GM08714 (cell line): ENCODE measurements around the gene FZD7.

Experiments
- H3K4me3 ChIP-seq: fragments of 200-500 bp; sonication (Bioruptor generic); 2 replicates; pipeline ENCODE4 v1.5.1; 2014; ENCODE audit warnings: mild to moderate bottlenecking, low read length, inconsistent platforms
- ZNF274 ChIP-seq: IDR thresholded peaks from 2 replicates; pipeline ENCODE4 v1.6.1; 2012; ENCODE audit warnings: mild to moderate bottlenecking, low read depth, low read length

The FZD7 gene

DNA sequence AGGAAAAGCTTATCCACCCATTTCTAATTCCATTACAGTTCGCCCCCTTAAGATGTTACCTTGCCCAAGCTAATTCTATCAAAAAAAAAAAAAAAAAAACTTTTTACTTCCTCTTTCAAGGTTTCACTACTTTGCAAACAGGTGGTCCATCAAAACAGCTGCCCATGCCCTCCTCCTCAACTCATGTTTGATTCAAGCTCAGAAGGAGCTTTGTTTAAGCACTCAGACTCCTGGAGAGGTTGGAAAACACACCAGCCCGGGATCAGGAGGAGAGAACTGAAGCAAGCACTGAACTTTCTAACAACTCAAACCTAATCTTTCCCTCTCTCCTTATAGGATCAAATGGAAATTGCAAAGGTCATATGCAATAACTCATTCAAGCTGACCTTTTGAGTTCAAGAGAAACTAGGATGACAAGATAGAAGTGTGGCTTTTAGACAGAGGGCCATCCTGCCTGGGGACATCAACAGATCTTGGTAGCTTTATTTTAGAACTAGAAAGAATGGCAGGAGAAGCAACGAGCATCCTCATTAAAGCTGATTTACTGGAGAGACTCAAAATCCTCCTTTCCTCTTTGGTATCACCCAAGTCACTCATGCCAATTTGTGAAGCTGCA is 28.3 kb upstream of the FZD7 start:
- no peak overlapping the region for H3K4me3 ChIP-seq
- no peak for TF ChIP-seq ZNF274

DNA sequence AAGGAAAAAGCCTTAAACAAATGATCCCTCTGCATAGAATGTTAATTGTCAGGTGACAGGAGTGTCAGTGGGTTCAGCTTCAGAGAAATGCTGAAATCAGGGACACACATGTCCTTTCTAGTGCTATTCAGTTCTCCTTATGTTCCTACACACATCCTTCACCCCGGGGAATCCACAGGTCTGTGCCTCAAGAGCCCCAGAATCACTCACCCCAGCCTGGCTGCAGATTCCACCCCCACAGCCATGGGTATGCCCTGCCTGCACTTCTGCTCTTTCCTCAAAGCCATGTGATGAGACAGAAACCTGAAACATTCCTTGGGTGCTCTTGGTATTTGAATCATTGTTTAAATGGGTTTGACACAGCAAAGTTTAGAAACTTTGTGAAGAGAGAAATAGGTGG is 27.4 kb upstream of the FZD7 start:
- H3K4me3 ChIP-seq, result no peak overlapping the region
- no peak for TF ChIP-seq ZNF274

DNA sequence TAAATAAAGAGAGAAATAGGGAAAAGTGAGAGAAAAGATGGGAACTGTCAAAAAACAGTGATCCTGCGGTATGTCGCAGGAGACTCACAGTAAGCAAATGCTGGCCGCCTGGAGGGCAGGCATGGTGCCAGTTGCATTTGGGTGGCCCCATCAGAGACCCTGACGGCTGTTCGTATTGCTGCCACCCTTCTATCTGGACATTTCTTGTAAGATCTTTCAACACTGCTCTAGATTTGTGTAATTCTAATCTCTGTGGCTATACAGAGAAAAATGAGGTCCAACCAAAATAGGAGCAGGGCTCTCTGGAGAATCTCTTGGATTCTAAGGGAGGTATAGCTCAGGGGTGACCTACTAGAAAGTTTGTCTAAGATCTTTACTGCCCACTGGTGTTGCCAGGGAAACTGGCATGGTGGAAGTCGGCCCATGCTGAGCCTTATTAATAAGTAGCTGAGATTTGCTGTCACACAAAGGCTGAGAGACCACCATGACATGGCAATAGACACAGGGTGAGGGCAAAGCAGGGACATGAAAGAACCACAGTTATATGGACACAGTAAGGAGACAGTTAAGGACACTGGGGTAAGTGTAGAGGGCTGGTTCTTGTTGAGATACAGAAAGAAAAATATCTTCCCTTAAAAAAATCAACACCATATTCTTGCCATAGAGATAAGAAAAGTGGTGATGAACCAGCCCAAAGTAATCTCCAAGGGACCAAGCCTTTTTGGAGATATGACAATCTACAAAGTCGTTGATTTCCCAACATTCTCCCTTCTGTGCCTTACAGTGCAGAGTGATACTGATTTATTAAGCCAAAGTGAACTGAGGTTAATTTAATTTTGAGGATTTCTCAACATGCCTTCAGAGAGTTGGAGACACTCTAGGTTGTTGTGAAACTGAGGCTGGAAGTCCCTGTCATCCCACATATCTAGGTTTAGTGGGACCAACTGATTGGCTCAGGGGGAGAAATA is 26.4 kb upstream of the FZD7 start:
- no peak for TF ChIP-seq ZNF274
- no peak overlapping the region for H3K4me3 ChIP-seq

DNA sequence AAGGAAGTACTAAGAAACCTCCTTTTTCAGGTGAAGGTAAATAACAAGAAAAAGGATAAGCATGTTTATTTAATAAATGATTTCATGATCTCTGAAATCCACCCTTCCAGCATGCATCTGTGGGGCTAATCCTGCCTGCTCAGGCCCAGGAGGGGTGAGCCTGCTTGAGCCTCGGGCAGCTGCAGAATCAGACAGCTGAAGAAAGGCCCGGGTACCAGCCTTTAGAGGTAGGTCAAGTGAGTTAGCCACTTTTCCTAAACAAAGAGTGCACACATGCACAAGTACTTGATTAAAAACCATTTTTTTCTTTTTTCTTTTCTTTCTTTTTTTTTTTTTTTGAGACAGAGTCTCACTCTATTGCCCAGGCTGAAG is 25.7 kb upstream of the FZD7 start:
- H3K4me3 ChIP-seq, result no peak overlapping the region
- TF ChIP-seq ZNF274, result no peak

DNA sequence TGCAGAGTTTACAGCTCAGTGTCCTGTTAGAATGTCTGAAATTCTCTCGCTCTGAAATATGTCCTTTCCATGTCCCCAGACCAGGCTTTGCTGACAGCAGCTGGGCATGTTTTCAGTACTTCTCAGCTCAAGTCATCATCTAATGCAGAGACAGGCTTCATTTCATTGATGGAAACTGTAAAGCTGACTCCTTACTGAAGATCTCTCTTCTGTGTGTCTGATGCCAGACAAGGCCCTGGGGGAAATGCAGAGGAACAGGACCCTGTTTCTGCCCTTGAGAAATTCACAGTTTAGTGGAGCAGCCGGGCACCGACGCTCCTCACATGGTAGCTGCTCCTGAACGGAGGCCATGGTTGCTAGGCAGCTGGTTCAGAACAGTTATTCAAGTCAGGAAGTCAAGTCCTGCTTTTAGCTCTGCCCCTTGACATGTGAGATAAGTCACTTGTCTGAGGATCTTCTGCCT is 24.6 kb upstream of the FZD7 start:
- no peak for TF ChIP-seq ZNF274
- no peak overlapping the region for H3K4me3 ChIP-seq

DNA sequence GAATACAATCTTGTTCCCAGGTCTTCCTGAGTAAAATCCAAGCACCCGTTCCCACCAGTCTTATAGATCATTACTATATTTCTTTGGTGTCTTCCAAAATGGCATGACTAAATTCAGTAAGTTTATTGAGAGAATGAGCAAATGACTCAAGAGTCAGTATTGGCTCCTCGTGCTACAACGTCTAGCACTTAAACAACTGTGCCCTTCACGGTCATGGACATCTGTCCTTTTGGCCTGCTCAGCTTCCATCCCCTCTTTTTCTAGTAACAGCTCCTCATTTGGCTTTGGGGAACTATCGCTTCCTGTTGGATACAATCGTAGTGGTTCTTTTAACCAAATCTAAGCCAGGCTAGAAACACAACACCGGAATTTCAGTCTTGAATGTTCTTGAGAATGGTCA is 24.1 kb upstream of the FZD7 start:
- H3K4me3 ChIP-seq, result no peak overlapping the region
- no peak for TF ChIP-seq ZNF274

DNA sequence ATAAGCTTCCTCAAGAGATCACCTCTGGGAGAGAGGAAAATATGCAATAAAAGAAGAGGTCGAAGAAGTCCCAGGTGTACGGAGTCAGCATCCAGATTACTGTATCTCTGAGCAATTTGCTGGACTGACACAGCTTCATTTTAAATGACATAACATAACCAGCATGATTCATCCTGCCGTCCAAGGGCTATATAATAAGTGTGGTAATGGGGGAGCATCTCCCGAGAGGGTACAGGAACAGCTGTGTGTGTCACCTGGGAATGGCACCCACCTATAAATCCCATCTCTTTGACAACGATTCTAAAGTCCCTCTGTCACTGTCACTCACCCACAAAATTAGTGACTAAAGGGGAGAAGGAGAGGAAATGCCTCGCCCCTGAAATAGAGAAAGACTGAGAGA is 19.3 kb upstream of the FZD7 start:
- no peak overlapping the region for H3K4me3 ChIP-seq
- TF ChIP-seq ZNF274, result no peak

DNA sequence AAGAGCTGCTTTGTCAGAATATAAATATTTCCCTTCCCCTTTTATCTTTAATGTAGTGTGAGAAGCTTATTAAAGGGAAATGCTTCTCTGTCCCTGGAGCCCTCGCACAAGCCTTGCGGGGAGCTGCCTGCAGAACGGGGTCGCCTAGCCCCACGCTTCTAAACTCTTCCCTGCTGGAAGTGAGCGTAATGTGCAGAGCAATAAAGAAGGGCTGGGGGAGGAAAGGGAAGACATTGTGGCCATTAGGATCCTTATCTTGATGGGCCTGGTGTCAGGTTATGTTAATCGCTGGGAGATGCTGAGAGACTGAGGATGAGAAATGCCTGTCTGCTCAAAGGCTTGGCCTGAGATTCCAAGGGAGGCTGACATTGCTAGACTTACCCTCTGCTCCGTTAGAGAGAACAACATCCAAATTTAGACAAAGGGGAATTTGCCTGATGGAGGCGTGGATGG is 18.9 kb upstream of the FZD7 start:
- TF ChIP-seq ZNF274, result no peak
- no peak overlapping the region for H3K4me3 ChIP-seq

DNA sequence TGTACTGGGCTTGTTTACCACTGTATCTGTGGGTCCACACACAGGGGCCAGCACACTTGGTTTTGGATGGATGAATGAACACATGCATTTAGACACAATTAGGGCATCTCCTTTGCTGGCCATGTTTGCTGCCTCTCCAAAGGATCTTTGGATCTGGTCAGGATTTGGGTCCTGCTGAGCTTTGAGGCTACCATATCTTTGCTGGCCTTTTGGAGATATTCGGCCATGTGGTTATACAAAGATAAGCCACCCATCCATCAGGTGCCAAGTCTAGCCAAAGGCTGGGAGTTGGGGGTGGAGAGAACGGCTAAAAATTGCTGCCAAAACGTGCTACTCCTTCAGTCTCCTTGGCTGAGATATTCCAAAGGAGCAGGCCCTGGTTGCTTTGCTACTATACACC is 18.2 kb upstream of the FZD7 start:
- H3K4me3 ChIP-seq, result no peak overlapping the region
- TF ChIP-seq ZNF274, result no peak

DNA sequence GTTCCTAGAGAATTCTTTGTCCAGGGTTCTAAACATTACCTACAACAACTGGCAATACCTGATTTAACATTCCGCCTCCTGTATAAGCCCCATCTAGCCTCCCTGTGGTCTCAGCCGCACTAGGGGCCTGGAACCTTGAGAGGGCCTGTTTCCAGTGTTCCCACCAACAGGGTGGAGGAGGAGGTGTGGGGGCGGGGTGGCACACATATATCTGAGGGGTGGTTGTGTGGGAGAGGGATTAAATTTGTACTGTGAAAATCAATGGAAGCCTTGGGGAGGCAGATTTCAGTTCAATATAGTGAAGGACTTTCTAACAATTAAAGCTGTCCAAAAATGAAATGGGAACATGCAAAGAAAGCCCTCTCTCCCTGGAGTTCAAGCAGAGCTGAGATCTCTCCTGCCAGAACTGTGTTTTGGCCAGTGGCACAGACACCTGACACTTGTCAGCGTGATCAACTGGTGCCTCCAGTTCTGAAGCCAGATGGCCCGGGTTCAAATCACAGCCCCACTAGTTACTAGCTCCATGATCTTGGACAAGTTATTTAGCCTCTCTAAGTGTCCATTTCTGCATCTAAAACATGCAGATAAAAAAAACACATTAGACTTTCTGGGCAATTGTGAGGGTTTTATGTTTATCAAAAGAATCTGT is 17.0 kb upstream of the FZD7 start:
- TF ChIP-seq ZNF274, result no peak
- no peak overlapping the region for H3K4me3 ChIP-seq

DNA sequence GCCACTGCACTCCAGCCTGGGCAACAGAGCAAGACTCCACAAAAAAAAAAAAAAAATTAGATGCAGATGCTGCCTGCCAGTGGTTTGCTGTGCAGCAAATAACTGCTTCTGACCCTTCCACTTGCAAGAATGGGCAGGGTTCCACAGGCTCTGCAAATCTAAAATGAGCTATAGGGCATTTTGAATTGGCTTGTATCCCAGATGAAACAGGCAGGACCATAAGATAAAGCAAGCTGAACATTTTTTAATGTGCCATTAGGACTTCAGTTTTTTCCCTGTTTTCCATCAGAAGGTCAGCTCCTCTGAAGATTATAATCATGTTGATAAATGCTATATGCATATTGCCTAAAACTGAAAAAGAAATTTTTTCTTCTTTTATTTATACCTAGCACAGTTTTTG is 15.7 kb upstream of the FZD7 start:
- H3K4me3 ChIP-seq, result no peak overlapping the region
- no peak for TF ChIP-seq ZNF274

DNA sequence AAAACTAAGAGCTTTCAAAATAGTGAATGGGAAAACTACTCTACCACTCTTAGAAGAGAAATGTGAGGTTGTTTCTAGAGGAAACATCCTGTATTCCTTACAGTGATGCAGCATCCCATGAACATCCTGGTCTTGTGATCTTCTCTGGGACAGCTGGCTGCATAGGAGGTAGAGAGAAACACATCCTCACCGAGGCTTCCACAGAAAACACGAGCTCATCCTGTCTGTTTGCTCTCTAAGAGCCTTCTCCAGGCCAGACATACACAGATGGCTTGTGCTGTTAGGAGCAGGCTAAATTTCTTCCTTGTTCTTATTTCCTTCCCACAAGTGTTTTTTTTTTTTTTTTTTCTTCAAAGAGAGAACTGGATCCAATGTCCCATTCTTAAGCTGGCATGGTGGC is 14.7 kb upstream of the FZD7 start:
- H3K4me3 ChIP-seq, result no peak overlapping the region
- no peak for TF ChIP-seq ZNF274

DNA sequence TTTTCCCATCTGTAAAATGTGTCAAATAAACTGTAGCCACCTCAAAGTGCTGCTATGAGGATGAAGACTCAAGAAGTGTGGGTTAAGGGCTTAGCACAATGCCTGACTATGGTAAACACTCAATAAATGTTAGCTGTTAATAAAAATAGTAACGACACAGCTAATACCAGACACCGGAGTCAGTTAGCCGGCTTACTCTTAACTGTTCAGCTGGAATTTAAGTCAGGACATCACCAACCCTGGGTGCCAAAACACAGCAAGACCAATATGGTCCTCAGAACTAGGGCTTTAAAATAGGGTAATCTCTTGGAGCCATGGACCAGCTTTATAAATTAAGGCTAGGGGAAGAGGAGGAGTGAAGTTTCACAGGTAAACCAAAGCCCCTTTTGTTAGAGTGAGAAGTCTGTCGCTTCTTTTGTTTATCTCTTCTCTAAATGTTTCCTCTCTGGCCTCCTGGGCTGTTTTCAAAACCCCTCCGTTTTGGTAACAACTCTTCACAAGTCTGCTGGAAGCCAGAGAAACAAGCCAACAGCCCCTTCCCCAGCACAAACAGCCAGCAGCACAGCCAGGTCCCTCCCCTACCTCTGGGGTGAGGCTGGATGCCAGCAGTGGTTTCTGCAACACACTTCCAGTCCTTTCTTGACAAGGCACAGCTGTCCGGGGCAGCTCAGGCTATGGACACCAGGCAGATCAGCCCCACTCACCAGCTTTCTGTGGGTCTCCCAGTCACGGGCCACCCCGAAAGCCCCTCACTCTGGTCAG is 13.8 kb upstream of the FZD7 start:
- no peak for TF ChIP-seq ZNF274
- H3K4me3 ChIP-seq, result no peak overlapping the region

DNA sequence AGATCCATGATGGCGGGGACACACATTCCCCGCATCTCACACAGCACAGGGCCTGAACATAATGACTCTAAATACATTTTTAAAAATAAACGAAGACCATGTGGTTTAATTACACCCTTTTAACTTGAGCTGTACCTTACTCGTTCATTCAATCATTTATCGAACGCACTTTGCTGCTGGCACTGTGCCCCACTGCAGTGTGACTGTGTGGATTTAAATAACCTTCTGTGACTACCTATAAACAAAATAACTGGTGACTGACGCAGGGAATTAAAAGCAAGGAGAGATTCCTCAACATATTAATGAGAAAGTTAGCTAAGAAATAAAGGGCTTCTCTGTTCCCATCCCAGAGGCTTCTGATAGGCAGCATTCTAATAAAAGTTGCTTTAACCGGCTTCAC is 10.9 kb upstream of the FZD7 start:
- no peak for TF ChIP-seq ZNF274
- no peak overlapping the region for H3K4me3 ChIP-seq
